SK-N-DZ (cell line): Measurements from ENCODE around the gene ZNF791. TPM values are rescaled to one million over a fixed set of nuclear protein-coding genes. Genes with fewer than 3 reads are reported as not detected.
"Not testable (repeated sequence)": the region's sequence is repeated elsewhere in the genome, so short reads cannot be mapped to it uniquely, and the experiment has no call there.

Source experiments
- DNase-seq: peaks from one replicate; pipeline ENCODE4 v3.0.0-alpha.2; 2015; ENCODE audit warnings: low spot score
- polyA plus RNA-seq, 2 experiments: library from polyadenylated mRNA; depleted of rRNA; stranded (reverse); fragments of >200 nt; gene quantifications; 2 replicates each; pipeline ENCODE4 v1.2.3, GENCODE V29; 2014

The ZNF791 gene
- polyA plus RNA-seq (2014; cell fraction: cytosol; rRNA removed), result 7.4 and 7.6 TPM in 2 replicates
- polyA plus RNA-seq (2014; cell fraction: nucleus; rRNA removed), result 3.3 and 5.5 TPM in 2 replicates

GRCh38 chr19:12610540-12611360 is at the start of gene ZNF791, which contains the start of gene ZNF490:
ZNF791 (plus strand) TSS chr19:12610920; CDS start chr19:12611080, 160 bp downstream.
ZNF490 (minus strand) TSS chr19:12610813; CDS start chr19:12610680, 133 bp downstream.
- DNase-seq, result peak; percentile 98

- peak; percentile 83 for DNase-seq
Observed at GRCh38 chr19:12564016-12564664, 46.6 kb upstream of the ZNF791 start.

- not testable (repeated sequence) for DNase-seq
Observed at GRCh38 chr19:12566380-12566779, 44.3 kb upstream of the ZNF791 start.

DNA sequence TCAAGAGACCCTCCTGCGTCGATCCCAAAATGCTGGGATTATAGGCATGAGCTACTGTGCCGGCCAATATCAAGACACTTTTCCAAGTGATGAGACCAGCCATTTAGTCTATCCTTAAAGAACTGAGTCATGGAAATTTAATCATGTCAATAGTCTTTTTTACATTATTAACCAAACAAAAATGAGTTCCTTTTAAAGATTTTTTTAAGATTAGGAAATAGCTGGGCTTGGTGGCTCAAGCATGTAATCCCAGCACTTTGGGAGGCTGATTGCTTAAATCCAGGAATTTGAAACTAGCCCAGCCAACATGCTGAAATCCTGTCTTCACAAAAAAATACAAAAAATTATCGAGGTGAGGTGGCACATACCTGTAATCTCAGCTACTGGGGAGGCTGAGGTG is 42.8 kb upstream of the ZNF791 start:
- no peak for DNase-seq

DNA sequence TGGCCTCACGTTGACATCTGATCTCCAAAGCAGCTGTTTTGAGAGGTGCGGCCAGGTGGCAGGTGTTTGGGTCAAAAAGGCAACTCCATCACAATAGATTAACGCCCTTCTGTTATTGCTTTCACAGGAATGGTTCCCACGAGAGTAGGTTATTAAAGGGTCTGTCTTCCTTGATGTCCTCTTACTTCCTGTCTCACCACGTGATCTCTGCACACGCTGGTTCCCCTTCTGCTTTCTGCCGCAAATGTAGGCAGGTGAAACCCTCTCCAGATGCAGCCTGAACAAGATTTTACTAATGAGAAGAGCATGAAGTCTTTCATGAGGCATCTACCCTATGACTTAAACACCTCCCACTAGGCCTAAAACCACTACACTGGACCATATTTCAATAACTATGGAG is 36.7 kb upstream of the ZNF791 start:
- no peak for DNase-seq

DNA sequence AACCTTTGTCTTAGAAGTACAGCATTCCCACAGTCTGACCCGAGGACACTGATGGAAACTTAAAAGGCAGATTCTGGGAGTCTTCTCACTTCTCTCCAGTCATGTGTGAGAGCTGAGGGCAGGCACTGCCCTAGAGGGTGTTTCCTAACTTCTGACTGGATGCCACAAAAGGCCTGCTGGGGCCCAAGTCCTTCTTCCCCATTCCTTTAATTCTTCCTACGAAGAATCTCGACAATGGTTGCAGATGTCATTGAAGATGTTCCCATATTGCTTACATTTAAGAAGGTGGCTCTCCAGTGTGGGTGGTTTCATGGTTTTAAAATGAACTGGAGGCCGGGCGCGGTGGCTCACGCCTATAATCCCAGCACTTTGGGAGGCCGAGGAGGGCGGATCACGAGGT is 32.1 kb upstream of the ZNF791 start:
- DNase-seq, result no peak

DNA sequence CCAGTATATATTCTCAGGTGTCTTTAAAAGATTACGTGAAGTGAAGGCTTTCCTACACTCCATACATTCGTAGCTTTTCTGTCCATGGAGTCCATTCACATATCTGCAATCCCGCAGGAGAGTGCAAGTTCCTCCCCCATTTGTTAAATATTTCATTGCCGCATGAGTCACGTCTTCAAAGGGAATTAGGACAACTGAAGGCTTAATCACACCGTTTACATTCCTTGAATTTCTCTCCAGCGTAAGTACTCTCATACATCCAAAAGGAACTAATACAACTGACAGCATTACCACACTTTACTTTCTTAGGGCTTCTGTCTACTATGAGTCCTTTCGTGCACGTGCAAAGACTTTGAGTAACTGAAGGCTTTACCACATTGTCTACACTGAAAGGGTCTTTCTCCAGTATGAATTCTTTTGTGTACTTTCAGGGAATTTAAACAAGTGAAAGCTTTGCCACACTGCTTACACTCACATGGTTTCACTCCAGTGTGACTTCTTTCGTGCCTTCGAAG is 30.5 kb upstream of the ZNF791 start:
- DNase-seq, result no peak

DNA sequence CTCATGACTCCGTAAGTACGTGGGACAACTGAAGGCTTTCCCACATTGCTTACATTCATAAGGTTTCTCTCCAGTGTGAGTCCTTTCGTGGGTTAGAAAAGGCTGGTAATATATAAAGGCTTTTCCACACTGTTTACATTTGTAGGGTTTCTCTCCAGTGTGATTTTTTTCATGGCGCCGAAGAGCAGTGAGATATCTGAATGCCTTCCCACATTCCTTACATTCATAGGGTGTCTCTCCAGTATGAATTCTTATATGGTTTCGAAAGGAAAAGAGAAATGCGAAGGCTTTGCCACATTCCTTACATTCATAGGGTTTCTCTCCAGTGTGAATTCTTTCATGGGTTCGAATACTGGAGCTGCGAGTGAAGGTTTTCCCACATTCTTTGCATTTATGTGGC is 29.6 kb upstream of the ZNF791 start:
- no peak for DNase-seq

GRCh38 chr19:12596485-12596884 is 14.2 kb upstream of the ZNF791 start:
- no peak for DNase-seq

DNA sequence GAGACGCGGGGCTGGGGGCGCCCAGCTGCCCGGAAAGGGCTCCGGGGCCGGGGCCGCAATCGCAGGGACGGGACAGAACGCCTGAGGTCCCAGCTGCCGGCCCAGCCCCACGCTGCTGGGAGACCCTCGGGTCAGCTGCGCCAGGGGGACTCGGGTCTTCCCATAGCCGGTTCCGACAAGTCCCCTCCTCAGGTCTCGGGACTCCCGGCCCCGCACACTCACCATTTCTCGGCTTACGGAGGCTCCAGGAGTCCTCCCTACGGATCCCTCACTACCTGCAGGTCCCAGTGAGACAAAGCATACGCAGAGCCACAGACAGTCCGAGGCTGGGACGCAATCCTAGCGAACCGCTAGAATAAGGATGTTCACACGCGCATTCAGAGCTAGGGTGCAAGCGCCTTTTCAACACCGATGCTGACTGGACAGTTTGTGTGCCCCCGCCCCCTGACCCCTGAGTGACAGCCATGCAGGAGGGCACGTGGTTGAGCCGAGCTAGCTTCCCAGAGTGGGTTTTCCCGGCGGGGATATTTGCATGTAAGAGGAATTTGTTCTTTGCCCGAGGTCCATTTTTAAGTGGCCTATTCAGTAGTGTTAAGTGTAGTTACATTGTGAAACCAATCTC is 13.7 kb upstream of the ZNF791 start:
- DNase-seq, result no peak

DNA sequence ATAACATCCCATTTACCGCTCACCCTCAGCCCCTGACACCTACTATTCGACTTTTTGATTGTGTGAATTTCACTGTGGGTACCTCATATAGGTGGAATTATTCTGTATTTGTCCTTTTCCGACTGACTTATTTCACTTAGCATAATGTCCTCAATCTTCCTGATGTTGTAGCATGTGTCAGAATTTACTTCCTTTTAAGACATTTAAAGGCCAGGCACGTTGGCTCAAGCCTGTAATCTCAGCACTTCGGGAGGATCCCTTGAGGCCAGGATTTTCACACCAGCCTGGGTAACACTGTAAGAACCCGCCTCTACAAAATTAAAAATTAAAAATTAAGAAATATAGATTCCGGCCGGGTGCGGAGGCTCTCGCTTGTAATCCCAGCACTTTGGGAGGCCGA is 13.1 kb upstream of the ZNF791 start:
- no peak for DNase-seq

DNA sequence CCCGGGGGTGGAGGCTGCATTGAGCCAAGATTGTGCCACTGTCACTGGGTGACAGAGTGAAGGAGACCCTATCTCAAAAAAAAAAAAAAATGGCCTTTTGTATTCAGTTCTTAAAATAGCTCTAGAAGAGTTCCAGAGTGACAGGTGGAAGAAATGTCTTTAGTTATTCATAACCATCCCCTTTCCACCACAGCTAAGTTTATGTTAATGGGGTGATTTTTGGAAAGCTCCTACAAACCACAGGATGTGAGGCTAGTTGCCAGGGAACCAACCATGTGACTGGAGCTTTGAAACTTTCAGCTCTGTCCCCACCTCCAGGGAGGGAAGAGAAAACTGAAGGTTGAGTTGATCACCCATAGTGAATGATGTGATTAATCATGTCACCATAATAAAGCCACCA is 7.0 kb upstream of the ZNF791 start:
- no peak for DNase-seq

- DNase-seq, result no peak
Observed at GRCh38 chr19:12606796-12607195, 3.9 kb upstream of the ZNF791 start.

DNA sequence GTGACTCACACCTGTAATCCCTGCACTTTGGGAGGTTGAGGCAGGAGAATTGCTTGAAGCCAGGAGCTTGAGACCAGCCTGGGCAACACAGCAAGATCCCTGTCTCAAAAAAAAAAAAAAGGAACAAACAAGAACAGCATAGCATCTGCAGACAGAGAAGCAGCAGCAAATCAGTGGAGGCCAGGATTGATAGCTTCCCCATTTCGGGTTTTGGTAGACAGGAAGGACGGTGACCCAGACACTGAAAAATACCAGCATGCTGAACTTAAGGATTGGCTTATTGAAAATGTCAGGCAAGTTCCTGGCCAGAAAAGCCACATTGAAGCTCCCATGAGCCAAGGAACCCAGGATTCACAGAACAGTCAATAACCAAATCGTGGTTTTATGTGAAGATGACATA is 3.1 kb upstream of the ZNF791 start:
- no peak for DNase-seq

- DNase-seq, result peak; percentile 66
Observed at GRCh38 chr19:12611361-12611699, 610 bp downstream of the ZNF791 start.

GRCh38 chr19:12617646-12618045 is 6.9 kb downstream of the ZNF791 start:
- DNase-seq, result no peak

GRCh38 chr19:12621253-12622024 is 10.7 kb downstream of the ZNF791 start:
- DNase-seq, result not testable (repeated sequence)

GRCh38 chr19:12623361-12624031 is 12.8 kb downstream of the ZNF791 start:
- no peak for DNase-seq

DNA sequence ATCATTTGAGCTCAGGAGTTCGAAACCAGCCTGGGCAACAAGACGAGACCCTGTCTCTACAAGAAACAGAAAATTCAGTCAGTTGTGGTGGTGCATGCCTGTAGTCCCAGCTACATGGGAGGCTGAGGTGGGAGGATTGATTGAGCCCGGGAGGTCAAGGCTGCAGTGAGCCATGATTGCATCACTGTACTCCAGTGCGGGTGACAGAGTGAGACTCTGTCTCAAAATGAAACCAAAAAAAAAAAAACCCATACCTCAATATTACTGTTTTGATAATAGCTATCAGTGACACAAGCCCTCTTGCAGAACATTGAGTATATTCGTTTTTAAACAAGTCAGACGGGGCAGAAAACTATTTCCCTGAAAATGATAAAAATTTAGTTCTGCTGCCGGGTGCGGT is 16.2 kb downstream of the ZNF791 start:
- DNase-seq, result no peak

DNA sequence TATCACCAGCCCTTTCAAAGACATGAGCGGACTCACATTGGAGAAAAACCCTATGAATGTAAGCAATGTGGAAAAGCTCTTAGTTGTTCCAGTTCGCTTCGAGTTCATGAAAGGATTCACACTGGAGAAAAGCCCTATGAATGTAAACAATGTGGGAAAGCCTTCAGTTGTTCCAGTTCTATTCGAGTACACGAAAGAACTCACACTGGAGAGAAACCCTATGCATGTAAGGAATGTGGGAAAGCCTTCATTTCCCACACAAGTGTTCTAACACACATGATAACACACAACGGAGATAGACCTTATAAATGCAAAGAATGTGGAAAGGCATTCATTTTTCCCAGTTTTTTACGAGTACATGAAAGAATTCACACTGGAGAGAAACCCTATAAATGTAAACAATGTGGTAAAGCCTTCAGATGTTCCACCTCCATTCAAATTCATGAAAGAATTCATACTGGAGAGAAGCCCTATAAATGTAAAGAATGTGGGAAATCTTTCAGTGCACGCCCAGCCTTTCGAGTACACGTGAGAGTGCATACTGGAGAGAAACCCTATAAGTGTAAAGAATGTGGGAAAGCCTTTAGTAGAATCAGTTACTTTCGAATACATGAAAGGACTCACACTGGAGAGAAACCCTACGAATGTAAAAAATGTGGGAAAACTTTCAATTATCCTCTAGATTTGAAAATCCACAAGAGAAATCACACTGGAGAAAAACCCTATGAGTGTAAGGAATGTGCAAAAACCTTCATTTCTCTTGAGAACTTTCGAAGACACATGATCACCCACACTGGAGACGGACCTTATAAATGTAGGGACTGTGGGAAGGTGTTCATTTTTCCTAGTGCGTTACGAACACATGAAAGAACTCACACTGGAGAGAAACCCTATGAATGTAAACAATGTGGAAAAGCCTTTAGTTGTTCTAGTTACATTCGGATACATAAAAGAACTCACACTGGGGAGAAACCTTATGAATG is 17.6 kb downstream of the ZNF791 start:
- no peak for DNase-seq
